Thyroid gland (tissue), 4 donors: ENCODE measurements around the gene SMIM1.

ENCODE experiments used
- POLR2A ChIP-seq, 2 donors: fragments of 450-650 bp; IDR thresholded peaks; one replicate each; pipeline ENCODE4 v1.6.1; 2017; ENCODE audit warnings: antibody characterized with exemption in 2 of 2, mild to moderate bottlenecking in 2 of 2, moderate library complexity in 1 of 2
- TF ChIP-seq, protein P1 (sequence below), 6 experiments: fragments of 200-600 bp in 3 of 6; fragments of 450-650 bp in 3 of 6; sonication (generic) in 3 of 6; IDR thresholded peaks; one replicate each; pipeline ENCODE4 v1.5.1; 2016 to 2019; ENCODE audit warnings: antibody characterized with exemption in 6 of 6, mild to moderate bottlenecking in 2 of 6, inconsistent platforms in 1 of 6, moderate library complexity in 1 of 6

DNA sequence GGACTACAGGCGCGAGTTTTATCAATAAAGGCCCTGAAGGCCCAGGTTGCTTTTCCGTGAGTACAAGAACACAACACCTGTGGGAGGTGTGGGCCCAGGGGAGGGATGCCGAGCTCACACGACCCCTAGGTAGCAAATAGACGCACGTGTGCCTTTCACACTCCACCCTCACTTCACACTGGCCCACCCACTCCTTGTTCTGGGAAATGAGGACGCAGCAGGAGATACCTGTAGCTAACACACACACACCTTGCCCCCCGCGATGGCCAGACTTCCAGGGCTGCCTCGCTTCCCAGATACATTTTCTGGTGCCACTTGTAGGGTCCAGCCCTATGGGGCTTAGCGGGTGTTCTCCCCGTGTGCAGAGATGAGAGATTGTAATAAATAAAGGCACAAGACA is 24.6 kb upstream of the SMIM1 start:
- TF ChIP-seq, protein P1, sequence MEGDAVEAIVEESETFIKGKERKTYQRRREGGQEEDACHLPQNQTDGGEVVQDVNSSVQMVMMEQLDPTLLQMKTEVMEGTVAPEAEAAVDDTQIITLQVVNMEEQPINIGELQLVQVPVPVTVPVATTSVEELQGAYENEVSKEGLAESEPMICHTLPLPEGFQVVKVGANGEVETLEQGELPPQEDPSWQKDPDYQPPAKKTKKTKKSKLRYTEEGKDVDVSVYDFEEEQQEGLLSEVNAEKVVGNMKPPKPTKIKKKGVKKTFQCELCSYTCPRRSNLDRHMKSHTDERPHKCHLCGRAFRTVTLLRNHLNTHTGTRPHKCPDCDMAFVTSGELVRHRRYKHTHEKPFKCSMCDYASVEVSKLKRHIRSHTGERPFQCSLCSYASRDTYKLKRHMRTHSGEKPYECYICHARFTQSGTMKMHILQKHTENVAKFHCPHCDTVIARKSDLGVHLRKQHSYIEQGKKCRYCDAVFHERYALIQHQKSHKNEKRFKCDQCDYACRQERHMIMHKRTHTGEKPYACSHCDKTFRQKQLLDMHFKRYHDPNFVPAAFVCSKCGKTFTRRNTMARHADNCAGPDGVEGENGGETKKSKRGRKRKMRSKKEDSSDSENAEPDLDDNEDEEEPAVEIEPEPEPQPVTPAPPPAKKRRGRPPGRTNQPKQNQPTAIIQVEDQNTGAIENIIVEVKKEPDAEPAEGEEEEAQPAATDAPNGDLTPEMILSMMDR (IDR thresholded peaks at IDR 0.05) = no peak
- TF ChIP-seq POLR2A (IDR thresholded peaks at IDR 0.05) = no peak
